Lung (tissue), 12 donors: ENCODE results near the gene HK3. TPM values are rescaled to one million over a fixed set of nuclear protein-coding genes. Genes with fewer than 3 reads are reported as not detected.

Experiments used
- ATAC-seq: fragments of 200-7000 bp; cut with Tn5 transposase; one replicate; pipeline ENCODE4 v1.9.1; 2020; ENCODE audit warnings: moderate number of reproducible peaks; ENCODE audit not compliant: insufficient read depth, low FRiP score
- DNase-seq, 3 donors: peaks; one replicate each; pipeline ENCODE4 v3.0.0-alpha.2; 2013 to 2017
- H3K27ac ChIP-seq, 2 donors: one replicate each; pipeline ENCODE4 v1.5.1; 2013; ENCODE audit warnings: mild to moderate bottlenecking in 2 of 2, moderate library complexity in 2 of 2, control low read depth in 1 of 2, inconsistent platforms in 1 of 2, low read depth in 1 of 2, low read length in 1 of 2
- H3K27me3 ChIP-seq, 3 donors: one replicate each; pipeline ENCODE4 v1.5.1; 2013; ENCODE audit warnings: low read length in 2 of 3; ENCODE audit not compliant: control insufficient read depth in 3 of 3, insufficient read depth in 3 of 3
- H3K36me3 ChIP-seq, 4 donors: one replicate each; pipeline ENCODE4 v1.5.1; 2013; ENCODE audit warnings: low read length in 4 of 4, mild to moderate bottlenecking in 1 of 4, moderate library complexity in 1 of 4; ENCODE audit not compliant: control insufficient read depth in 4 of 4, insufficient read depth in 4 of 4
- H3K4me1 ChIP-seq, 5 donors: one replicate each; pipeline ENCODE4 v1.5.1; 2013; ENCODE audit warnings: low read length in 5 of 5, mild to moderate bottlenecking in 2 of 5, moderate library complexity in 1 of 5; ENCODE audit not compliant: control insufficient read depth in 5 of 5, insufficient read depth in 5 of 5
- H3K4me3 ChIP-seq: one replicate; pipeline ENCODE4 v1.5.1; 2013; ENCODE audit warnings: mild to moderate bottlenecking, control low read depth, moderate library complexity
- H3K9ac ChIP-seq, 2 donors: one replicate each; pipeline ENCODE4 v1.5.1; 2013; ENCODE audit warnings: low read length in 2 of 2, control low read depth in 1 of 2; ENCODE audit not compliant: insufficient read depth in 1 of 2
- H3K9me3 ChIP-seq, 4 donors: one replicate each; pipeline ENCODE4 v1.5.1; 2013; ENCODE audit warnings: low read length in 3 of 4, mild to moderate bottlenecking in 1 of 4, moderate library complexity in 1 of 4; ENCODE audit not compliant: control insufficient read depth in 4 of 4, insufficient read depth in 3 of 4
- CTCF ChIP-seq: IDR thresholded peaks from 2 replicates; pipeline ENCODE4 v1.5.1; 2012; ENCODE audit warnings: mild to moderate bottlenecking; ENCODE audit errors: control extremely low read depth, extremely low read depth
- WGBS, 2 donors: extraction: QIAGEN DNeasy Blood & Tissue Kit; methylation state at CpG; one replicate each; pipeline ENCODE4 v1.1.7; 2013; 5-methylcytosine and 5-hydroxymethylcytosine counted together
- polyA plus RNA-seq, 2 donors: library from polyadenylated mRNA; stranded (reverse); fragments of 200-250 nt; gene quantifications; one replicate each; pipeline ENCODE4 v1.2.1, GENCODE V29; 2013
- total RNA-seq, 2 donors: library from RNA; depleted of rRNA in 1 of 2; stranded (reverse); fragments of >200 nt in 1 of 2; gene quantifications; one replicate each; pipeline ENCODE4 v1.2.1, GENCODE V29; 2014 to 2021
- donor health status: control.
- donor health status: control.
- donor health status: Bipolar disorder and iron deficiency.
- donor health status: healthy.
- donor health status: DM: yes; HTN: yes; CAD: no.

HK3 gene
- total and polyA plus RNA-seq, 4 donors = 9.2 to 260 (median 83.8) TPM

- Histone ChIP-seq H3K27ac (no peak overlapping the region), H3K9ac (no peak overlapping the region), H3K36me3 (peaks cover 0 to 9% (median 6%) of the 10 kb centered on the region in 4 donors), H3K27me3 (no peaks in the 10 kb centered on the region), H3K4me1 (no peaks in the 10 kb centered on the region), H3K4me3 (no peak overlapping the region), H3K9me3 (no peaks in the 10 kb centered on the region)
- DNase-seq (no peak), ATAC-seq (no peak)
- 87 to 93% methylated on average over 2 of the region's 2 CpGs for WGBS, 2 donors
- no peak for TF ChIP-seq CTCF
These were observed 23.7 kb upstream of the HK3 start for GRCh38 chr5:176922817-176923216.

- WGBS, 2 donors = 69 to 74% methylated on average over 3 of the region's 3 CpGs
- Histone ChIP-seq H3K36me3 (peaks cover 0 to 9% (median 6%) of the 10 kb centered on the region in 4 donors), H3K27me3 (no peaks in the 10 kb centered on the region), H3K27ac (no peak overlapping the region), H3K9me3 (no peaks in the 10 kb centered on the region), H3K9ac (no peak overlapping the region), H3K4me1 (no peaks in the 10 kb centered on the region), H3K4me3 (no peak overlapping the region)
- no peak for ATAC-seq
- DNase-seq = no peak
- TF ChIP-seq CTCF = no peak
These were observed 22.6 kb upstream of the HK3 start for GRCh38 chr5:176921714-176922113.

GRCh38 chr5:176918613-176919012, 19.5 kb upstream of the HK3 start:
- no peaks in the 10 kb centered on the region for H3K4me1 ChIP-seq
- no peaks in the 10 kb centered on the region for H3K9me3 ChIP-seq
- 92 to 97% methylated on average over 6 of the region's 6 CpGs for WGBS, 2 donors
- DNase-seq (no peak), ATAC-seq (no peak)
- H3K9ac ChIP-seq = no peak overlapping the region
- no peak overlapping the region for H3K27ac ChIP-seq
- no peaks in the 10 kb centered on the region for H3K27me3 ChIP-seq
- no peak overlapping the region for H3K4me3 ChIP-seq
- no peak for TF ChIP-seq CTCF
- H3K36me3 ChIP-seq = peaks cover 0 to 9% (median 4%) of the 10 kb centered on the region in 4 donors

GRCh38 chr5:176916337-176916736, 17.2 kb upstream of the HK3 start:
- H3K36me3 ChIP-seq = peaks cover 2 to 9% (median 5%) of the 10 kb centered on the region in 4 donors
- H3K9me3 ChIP-seq = no peaks in the 10 kb centered on the region
- no peak overlapping the region for H3K9ac ChIP-seq
- ATAC-seq = no peak
- no peak overlapping the region for H3K4me3 ChIP-seq
- TF ChIP-seq CTCF = no peak
- no peaks in the 10 kb centered on the region for H3K27me3 ChIP-seq
- no peak for DNase-seq
- H3K4me1 ChIP-seq = no peaks in the 10 kb centered on the region
- peak overlapping the region in 1 of 2 donors; percentile 22 for H3K27ac ChIP-seq
